Fibroblast of lung (primary cell): ENCODE measurements around the gene RANBP10.

Experiments
- CTCF ChIP-seq, 2 donors: IDR thresholded peaks in 1 of 2; conservative IDR thresholded peaks in 1 of 2; 1 replicate in 1 of 2; 2 replicates in 1 of 2; pipeline ENCODE4 v1.5.1; 2011 to 2012; ENCODE audit warnings: low read length in 2 of 2, control low read depth in 1 of 2, inconsistent platforms in 1 of 2, low read depth in 1 of 2, mild to moderate bottlenecking in 1 of 2
- EZH2 ChIP-seq: IDR thresholded peaks from 2 replicates; pipeline ENCODE4 v1.5.1; 2012; ENCODE audit warnings: low read length, control low read depth, mild to moderate bottlenecking; ENCODE audit errors: missing control alignments

GRCh38 chr16:67675579-67675935 is 130.8 kb downstream of the RANBP10 start:
- TF ChIP-seq CTCF (conservative IDR thresholded peaks at IDR 0.05 in 1 of 2, IDR thresholded peaks at IDR 0.05 in 1 of 2; ENCODE audit: low read depth in 1 of 2, low read length in 2 of 2) (no peak), EZH2 (no peak)
